ENCODE measurements around the gene LARGE2. TPM values are rescaled to one million over a fixed set of nuclear protein-coding genes. Genes with fewer than 3 reads are reported as not detected.

Gene LARGE2
- total RNA-seq, 1 donor from 2014 or later: not detected

GRCh38 chr11:45917286-45917622, 5.2 kb upstream of the LARGE2 start:
- DNase-seq: no peak

- DNase-seq: peak; percentile 99
Observed at GRCh38 chr11:45917623-45918330, 4.7 kb upstream of the LARGE2 start, which contains the start of gene PEX16. Gene PEX16 (minus strand): TSS chr11:45917877. CDS start chr11:45917811, 66 bp downstream.

- peak; percentile 82 for DNase-seq
Observed at GRCh38 chr11:45918331-45918941, 4.0 kb upstream of the LARGE2 start.

GRCh38 chr11:45918962-45919675, 3.3 kb upstream of the LARGE2 start:
- no peak for DNase-seq

GRCh38 chr11:45919806-45920530, 2.5 kb upstream of the LARGE2 start:
- DNase-seq: no peak

GRCh38 chr11:45920531-45921477, 1.7 kb upstream of the LARGE2 start:
- DNase-seq: no peak

- no peak for DNase-seq
Observed at GRCh38 chr11:45921561-45922424, 663 bp upstream of the LARGE2 start.

- no peak for DNase-seq
Observed at GRCh38 chr11:45924036-45924915, 1.8 kb downstream of the LARGE2 start.

- no peak for DNase-seq
Observed at GRCh38 chr11:45924927-45925326, 2.5 kb downstream of the LARGE2 start.

- DNase-seq: no peak
Observed at GRCh38 chr11:45925550-45925949, 3.1 kb downstream of the LARGE2 start.

- no peak for DNase-seq
Observed at GRCh38 chr11:45926001-45926401, 3.5 kb downstream of the LARGE2 start.

- DNase-seq: no peak
Observed at GRCh38 chr11:45926536-45927331, 4.3 kb downstream of the LARGE2 start.

- no peak for DNase-seq
Observed at GRCh38 chr11:45927332-45927683, 4.9 kb downstream of the LARGE2 start.

GRCh38 chr11:45927684-45928413, 5.4 kb downstream of the LARGE2 start:
- no peak for DNase-seq

- no peak for DNase-seq
Observed at GRCh38 chr11:45928535-45929215, 6.2 kb downstream of the LARGE2 start.

GRCh38 chr11:45929486-45930030, 7.1 kb downstream of the LARGE2 start:
- no peak for DNase-seq

GRCh38 chr11:45930031-45930794, 7.8 kb downstream of the LARGE2 start:
- peak; percentile 12 for DNase-seq

All from dermis blood vessel endothelial cell (primary cell).